ENCODE measurements around the gene CRISPLD2. TPM values are rescaled to one million over a fixed set of nuclear protein-coding genes. Genes with fewer than 3 reads are reported as not detected.

The CRISPLD2 gene
- total RNA-seq, 1 donor from 2014 or later, result 3.3 TPM

GRCh38 chr16:84883301-84883700, 63.5 kb downstream of the CRISPLD2 start:
- no peaks in the 10 kb centered on the region for H3K9me3 Mint-ChIP-seq (ENCODE audit: unreplicated experiment)
- peak overlapping the region; percentile 37 for H3K27ac Mint-ChIP-seq (ENCODE audit: unreplicated experiment)
- no peaks in the 10 kb centered on the region for H3K27me3 Mint-ChIP-seq (ENCODE audit: unreplicated experiment)
- no peak overlapping the region for H3K4me3 Mint-ChIP-seq (ENCODE audit: unreplicated experiment)
- no peak for TF ChIP-seq CTCF (IDR thresholded peaks at IDR 0.05)
- H3K36me3 Mint-ChIP-seq (ENCODE audit: unreplicated experiment), result no peaks in the 10 kb centered on the region
- peaks cover 29% of the 10 kb centered on the region for H3K4me1 Mint-ChIP-seq (ENCODE audit: unreplicated experiment)
- no peak for DNase-seq (ENCODE audit: extremely low spot score, unreplicated experiment)

GRCh38 chr16:84884246-84884595, 64.4 kb downstream of the CRISPLD2 start:
- Mint-ChIP-seq H3K27me3 (ENCODE audit: unreplicated experiment) (no peaks in the 10 kb centered on the region), H3K4me1 (ENCODE audit: unreplicated experiment) (peaks cover 29% of the 10 kb centered on the region), H3K27ac (ENCODE audit: unreplicated experiment) (no peak overlapping the region), H3K4me3 (ENCODE audit: unreplicated experiment) (no peak overlapping the region), H3K36me3 (ENCODE audit: unreplicated experiment) (no peaks in the 10 kb centered on the region), H3K9me3 (ENCODE audit: unreplicated experiment) (no peaks in the 10 kb centered on the region)
- TF ChIP-seq CTCF (IDR thresholded peaks at IDR 0.05), result no peak
- no peak for DNase-seq (ENCODE audit: extremely low spot score, unreplicated experiment)

GRCh38 chr16:84884596-84885341, 65.0 kb downstream of the CRISPLD2 start:
- H3K27me3 Mint-ChIP-seq (ENCODE audit: unreplicated experiment), result no peaks in the 10 kb centered on the region
- TF ChIP-seq CTCF (IDR thresholded peaks at IDR 0.05), result no peak
- no peaks in the 10 kb centered on the region for H3K36me3 Mint-ChIP-seq (ENCODE audit: unreplicated experiment)
- peaks cover 30% of the 10 kb centered on the region for H3K4me1 Mint-ChIP-seq (ENCODE audit: unreplicated experiment)
- no peak overlapping the region for H3K4me3 Mint-ChIP-seq (ENCODE audit: unreplicated experiment)
- no peak for DNase-seq (ENCODE audit: extremely low spot score, unreplicated experiment)
- H3K27ac Mint-ChIP-seq (ENCODE audit: unreplicated experiment), result no peak overlapping the region
- no peaks in the 10 kb centered on the region for H3K9me3 Mint-ChIP-seq (ENCODE audit: unreplicated experiment)

GRCh38 chr16:84885342-84885910, 65.6 kb downstream of the CRISPLD2 start:
- Mint-ChIP-seq H3K27me3 (ENCODE audit: unreplicated experiment) (no peaks in the 10 kb centered on the region), H3K4me1 (ENCODE audit: unreplicated experiment) (peaks cover 30% of the 10 kb centered on the region), H3K9me3 (ENCODE audit: unreplicated experiment) (no peaks in the 10 kb centered on the region), H3K27ac (ENCODE audit: unreplicated experiment) (no peak overlapping the region), H3K36me3 (ENCODE audit: unreplicated experiment) (no peaks in the 10 kb centered on the region), H3K4me3 (ENCODE audit: unreplicated experiment) (no peak overlapping the region)
- TF ChIP-seq CTCF (IDR thresholded peaks at IDR 0.05), result no peak
- no peak for DNase-seq (ENCODE audit: extremely low spot score, unreplicated experiment)

- no peak overlapping the region for H3K27ac Mint-ChIP-seq (ENCODE audit: unreplicated experiment)
- H3K4me3 Mint-ChIP-seq (ENCODE audit: unreplicated experiment), result no peak overlapping the region
- no peaks in the 10 kb centered on the region for H3K36me3 Mint-ChIP-seq (ENCODE audit: unreplicated experiment)
- TF ChIP-seq CTCF (IDR thresholded peaks at IDR 0.05), result no peak
- DNase-seq (ENCODE audit: extremely low spot score, unreplicated experiment), result no peak
- H3K4me1 Mint-ChIP-seq (ENCODE audit: unreplicated experiment), result peaks cover 29% of the 10 kb centered on the region
- H3K27me3 Mint-ChIP-seq (ENCODE audit: unreplicated experiment), result no peaks in the 10 kb centered on the region
- H3K9me3 Mint-ChIP-seq (ENCODE audit: unreplicated experiment), result no peaks in the 10 kb centered on the region
Measured at GRCh38 chr16:84886497-84887090, 66.8 kb downstream of the CRISPLD2 start.

All from osteocyte (in vitro differentiated cells).